ENCODE data around the gene FLAD1.

Gene FLAD1

DNA sequence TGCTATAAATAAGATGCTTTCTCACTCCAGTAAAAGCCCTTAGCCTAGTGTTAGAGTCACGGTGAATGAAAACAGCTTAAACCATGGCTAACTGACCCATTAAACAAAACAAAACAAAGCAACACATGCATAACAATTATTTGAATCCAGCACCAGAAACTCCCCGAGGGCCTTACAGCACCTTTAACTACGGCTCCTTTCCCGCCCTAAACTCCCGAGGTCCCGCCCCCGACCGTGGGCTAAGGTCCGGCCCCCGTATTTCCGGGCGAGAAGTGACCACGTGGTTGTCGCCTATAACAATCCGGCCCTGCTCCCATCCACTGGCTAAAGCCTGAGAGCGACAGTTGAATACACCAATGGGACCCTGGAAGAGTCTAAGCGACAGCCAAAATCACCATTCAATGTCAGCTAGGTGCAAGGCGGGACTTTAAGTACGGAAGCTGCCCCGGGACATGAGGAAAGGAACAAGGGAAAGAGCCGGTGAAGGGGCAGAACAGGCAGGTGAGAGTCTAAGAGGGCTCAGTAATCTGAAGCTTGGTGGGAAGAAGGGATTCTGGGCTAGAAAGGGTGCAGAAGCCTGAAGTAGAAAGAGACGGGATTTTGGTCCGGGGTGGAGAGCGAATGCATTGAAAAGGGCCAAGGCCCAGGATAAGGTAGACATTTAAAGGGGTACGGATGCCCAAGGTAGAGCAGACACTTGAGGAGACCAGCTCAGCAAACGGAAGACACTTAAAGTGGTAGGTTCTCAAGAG lies at the start of gene FLAD1:
FLAD1 (plus strand) TSS at position 448 of the 752 bp plus-strand sequence. CDS start 351 bp downstream, outside the sequence.
- DNase-seq (ENCODE audit: low read depth in 2 of 2): peak; percentile 95 to 97

DNA sequence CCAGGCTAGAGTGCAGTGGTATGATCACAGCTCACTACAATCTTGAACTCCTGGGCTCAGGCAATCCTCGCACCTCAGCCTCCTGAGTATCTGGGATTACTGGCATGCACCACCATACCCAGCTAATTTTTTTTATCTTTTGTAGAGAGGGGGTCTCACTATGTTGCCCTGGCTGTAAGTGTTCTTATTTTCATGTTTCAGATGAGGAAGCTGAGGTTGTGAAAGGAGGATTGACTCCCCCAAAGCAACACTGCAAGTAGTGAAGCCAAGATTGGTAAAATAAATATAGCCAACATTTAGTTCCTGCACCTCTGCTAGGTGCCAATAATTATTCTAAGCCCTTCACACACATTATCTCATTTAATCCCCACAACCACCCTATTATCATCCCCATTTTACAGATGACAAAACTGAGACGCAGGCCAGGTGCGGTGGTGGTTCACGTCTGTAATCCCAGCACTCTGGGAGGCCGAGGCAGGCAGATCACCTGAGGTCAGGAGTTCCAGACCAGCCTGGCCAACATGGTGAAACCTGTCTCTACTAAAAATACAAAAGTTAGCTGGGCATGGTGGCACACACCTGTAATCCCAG lies 48.7 kb upstream of the FLAD1 start:
- no peak for DNase-seq (ENCODE audit: low read depth in 2 of 2)

DNA sequence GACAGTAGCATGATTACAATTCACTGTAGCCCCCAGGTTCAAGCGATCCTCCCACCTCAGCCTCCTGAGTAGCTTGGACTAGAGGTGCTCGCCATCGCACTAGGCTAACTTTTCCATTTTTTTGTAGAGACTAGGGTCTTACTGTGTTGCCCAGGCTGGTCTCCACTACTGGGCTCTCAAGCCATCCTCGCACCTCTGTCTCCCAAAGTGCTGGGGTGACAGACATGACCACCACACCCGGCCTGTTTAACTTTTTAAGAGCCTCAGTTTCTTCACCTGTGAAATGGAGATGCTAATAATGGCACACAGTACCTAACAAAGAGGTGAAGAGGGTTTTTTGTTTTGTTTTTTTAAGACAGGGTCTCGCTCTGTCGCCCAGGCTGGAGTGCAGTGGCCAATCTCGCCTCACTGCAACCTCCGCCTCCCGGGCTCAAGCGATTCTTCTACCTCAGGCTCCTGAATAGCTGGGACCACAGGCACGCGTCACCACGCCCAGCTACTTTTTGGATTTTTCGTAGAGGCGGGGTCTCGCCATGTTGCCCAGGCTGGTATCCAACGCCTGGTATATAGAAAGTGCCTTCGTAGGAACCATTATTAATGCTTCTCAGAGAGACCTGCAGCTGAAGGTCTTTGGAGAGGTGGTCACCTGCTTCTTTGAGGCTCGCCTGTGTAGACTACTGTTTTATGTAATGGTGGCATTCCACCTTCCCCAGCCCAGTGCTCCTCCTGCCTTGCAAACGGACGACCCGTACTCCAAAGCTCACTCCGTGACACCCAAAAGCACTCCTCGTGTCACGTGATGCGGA lies 47.2 kb upstream of the FLAD1 start:
- no peak for DNase-seq (ENCODE audit: low read depth in 2 of 2)

DNA sequence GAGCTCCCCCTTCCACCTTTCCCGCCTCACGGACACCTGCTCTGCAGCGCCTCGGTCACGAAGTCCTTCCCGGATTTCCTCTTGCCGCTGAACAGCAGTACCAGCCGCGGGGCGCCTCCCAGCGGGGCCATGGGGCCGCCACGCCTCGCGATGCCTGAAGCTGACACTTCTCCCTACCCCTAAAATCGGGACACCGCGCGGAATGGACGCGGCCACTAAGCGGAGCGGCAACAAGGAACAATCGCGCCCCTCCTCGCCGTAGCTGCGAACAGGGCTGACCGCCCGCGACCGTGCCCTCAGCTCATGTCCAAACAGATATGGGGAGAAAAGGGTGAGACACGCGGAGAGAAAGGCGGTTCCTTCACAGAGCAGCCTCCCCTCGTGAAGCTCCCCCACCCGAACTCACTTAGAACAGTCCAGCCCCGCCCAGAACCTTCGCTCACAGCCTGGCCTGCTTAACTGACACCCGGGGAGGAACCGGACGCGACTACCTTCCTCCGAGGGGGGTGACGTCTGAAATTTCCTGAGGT lies 46.5 kb upstream of the FLAD1 start, which contains the start of gene PMVK:
PMVK (minus strand) TSS at position 165 of the 530 bp plus-strand sequence; CDS start at position 131, 34 bp downstream.
- peak; percentile 90 to 93 for DNase-seq (ENCODE audit: low read depth in 2 of 2)

DNA sequence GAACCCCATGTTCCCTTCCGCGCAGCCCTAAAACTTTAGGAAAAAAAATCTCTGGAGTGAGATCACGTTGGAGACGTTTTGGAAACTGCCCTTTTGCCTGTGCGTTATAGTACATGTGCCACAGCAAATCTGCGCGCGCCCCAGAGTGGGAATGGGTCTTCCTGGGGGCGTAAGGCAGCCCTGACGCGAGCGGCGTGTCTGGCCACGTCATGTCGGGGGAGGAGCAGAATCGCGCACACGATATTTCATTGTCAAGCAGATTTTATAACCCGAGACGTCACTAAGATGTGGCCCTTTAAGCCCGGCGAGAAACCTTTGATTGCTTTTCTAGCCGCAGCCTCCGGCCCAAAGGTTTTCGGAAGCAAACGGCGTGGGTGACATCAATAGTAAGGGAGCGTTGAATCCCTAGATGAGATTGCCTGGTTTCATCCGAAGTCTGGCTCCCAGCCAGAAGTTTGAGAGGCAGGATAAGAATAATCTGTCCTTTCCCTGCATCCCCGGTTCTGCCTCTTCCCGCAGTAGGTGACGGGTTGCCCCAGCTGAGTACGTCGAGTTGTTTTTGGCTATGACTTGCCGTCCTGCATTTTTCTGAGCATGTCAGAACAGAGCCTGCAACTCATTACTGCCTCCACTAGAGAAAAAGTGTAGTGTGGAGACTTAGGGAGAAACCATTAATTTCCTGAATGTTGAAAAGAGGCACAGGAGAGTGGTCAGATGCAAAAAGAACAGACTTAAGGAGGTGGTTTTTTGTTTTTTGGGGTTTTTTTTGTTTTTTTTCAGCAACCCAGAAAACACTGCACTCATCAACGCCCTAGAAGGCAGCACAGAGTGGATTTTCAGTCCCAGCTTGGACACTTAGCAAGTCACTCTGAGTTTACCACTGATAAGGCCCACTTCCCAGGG lies 45.8 kb upstream of the FLAD1 start:
- DNase-seq (ENCODE audit: low read depth in 2 of 2): peak; percentile 86

DNA sequence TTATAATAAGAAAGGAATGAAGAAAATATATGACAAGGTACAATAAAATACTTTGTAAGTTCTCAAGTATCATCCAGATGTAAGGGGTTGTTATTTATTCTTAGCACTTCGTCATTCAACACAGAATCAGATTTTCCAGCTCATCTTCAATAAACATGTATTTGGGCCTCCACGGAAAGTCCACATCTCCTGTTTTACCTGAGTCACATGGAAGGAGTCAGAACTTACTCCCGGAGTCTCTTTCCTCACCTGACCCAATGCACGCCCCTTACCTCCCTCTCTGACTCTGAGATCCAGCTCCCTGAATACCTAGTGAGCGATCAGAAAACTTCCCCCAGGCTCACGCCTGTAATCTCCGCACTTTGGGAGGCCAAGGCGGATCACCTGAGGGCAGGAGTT lies 45.2 kb upstream of the FLAD1 start:
- DNase-seq (ENCODE audit: low read depth in 2 of 2): no peak

DNA sequence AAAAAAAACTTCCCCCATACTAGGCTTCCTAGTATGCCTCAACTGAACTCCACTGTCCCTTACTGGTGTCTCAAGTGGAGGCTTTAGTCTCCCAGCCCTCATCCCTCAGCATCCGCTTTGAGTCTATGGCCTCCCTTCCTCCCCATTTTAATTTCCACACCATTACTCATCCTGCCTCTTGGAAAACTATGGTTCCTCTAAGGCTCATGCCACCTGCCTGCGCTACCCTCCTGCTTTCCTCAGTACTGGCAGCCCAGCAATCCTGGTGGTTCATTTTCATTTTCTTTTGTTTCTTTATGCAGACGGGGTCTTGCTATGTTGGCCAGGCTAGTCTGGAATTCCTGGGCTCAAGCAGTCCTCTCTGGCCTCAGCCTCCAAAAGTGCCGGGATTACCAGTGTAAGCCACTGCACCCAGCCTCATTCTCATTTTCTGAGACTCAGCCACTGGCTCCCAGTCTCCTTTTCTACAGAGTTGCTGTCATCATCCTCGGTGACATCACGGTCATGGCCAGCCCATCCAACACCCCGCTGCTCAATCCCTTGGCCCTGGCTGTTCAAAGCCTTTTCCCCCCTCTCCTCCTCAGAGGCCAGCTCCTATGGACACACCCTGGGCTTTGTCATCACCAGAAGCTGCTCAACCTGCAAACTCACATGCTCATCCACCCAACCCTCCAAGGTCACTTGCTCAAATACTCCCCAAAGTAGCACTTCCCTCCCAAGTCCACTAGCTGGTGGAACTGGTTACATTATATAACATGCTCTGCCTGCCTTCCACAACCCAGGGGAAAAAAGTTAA lies 44.3 kb upstream of the FLAD1 start:
- no peak for DNase-seq (ENCODE audit: low read depth in 2 of 2)

DNA sequence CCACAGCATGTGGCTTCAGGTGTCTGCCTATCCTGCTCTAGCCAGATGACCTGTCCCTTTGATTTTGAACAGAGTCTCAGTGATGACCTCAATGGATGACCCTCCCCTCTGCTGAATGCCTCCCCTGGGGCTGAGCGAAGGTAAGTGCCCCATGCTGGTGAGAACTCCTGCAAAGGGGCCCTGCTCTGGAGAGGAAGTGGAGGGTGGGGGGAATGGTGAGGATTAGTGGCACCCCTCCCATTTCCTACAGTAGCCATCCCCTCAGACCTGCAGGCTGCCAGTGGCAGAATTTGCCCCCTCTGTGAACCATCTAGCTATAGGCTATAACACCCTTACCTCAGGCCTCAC lies 43.0 kb upstream of the FLAD1 start:
- no peak for DNase-seq (ENCODE audit: low read depth in 2 of 2)

DNA sequence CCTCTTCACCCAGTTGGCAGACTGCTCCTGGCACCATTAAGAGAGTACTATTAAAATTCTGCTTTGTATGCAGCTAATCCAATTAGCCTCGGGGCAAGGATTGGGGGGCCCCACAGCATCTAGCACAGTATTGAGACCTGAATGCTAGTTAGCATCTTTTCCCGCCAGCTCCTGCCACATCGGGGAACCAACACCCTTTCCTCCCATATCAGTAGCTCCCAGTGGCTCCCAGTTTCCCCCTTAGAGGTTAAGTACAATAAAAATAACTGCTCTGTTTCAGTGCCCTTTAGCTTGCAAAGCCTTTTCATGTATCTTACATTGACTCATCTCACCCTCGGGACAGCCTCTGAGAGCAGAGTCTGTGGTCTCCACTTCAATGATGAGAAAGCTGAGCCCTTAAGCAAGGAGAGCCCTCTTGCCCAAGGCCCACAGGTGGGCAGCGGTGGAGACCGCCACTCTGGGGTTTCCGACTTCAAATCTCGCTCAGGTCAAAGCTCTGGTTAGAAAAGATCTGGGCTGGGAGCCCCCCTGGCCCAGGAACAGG lies 42.4 kb upstream of the FLAD1 start:
- no peak for DNase-seq (ENCODE audit: low read depth in 2 of 2)

DNA sequence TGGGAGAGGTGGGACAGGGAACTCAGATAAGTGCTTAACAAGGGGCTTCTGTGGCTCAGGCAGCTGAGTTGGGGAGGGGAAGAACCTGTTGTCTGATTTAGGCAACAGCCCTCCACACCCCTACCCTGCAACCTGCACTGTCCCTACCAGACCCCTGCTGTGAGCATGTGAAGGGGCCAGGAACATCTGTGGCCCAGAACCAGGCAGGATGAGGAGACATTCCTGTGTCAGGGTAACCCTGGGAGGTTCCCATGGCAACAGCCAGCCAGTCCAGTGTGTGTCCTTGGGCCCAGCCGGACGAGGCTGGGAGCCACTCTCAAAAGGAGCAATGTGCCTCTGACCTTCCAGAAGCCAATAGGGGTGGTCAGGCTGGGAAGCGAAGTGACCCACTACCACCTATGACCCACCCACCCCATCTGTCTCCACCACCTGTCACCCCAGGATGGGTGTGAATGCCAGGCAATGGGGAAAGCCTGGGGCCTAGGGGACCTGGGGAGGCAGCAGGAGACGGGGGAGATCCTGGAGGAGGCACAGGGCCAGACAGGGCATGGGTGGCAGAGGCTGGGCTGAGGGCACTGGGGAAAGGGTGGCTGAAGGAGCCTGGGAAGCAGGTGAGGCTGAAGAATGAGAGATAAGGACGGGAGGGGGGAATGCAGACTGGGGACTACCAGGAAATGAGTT lies 41.7 kb upstream of the FLAD1 start:
- no peak for DNase-seq (ENCODE audit: low read depth in 2 of 2)

DNA sequence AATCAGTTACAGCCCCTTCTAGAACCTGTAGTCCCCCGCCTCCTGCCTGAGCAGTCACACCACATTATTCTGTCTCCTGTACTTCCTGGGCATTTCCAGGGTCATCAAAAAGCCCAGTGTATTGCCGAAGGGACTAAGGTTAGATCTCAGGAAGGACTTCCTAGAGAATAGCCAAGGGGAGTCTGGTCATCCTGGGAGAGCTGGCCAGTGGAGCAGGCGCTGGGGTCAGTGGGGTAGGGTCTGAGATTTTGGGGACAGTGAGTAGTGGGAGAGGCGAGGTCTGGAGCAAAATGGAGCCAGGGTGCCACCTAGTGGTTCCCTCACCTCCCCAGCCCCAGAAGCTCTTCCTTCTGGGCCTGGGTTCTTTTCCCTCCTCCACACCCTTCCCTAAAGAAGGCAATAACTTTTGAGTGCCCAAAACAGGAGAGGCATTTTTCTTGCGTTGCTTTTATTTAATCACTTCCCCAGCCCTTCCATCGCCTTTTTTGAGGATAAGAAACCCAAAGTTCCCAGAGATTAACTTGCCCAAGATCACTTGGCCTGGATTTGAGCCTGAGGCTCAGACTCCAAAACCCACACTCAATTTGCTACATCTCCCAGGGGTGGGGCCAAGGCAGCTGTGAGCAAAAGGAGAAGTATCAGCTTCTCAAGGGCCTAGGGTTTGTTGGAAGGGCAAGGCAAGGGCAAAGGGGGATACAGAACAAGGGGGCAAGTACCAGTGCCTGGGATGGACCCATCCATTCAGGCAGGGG lies 39.3 kb upstream of the FLAD1 start:
- DNase-seq (ENCODE audit: low read depth in 2 of 2): no peak

DNA sequence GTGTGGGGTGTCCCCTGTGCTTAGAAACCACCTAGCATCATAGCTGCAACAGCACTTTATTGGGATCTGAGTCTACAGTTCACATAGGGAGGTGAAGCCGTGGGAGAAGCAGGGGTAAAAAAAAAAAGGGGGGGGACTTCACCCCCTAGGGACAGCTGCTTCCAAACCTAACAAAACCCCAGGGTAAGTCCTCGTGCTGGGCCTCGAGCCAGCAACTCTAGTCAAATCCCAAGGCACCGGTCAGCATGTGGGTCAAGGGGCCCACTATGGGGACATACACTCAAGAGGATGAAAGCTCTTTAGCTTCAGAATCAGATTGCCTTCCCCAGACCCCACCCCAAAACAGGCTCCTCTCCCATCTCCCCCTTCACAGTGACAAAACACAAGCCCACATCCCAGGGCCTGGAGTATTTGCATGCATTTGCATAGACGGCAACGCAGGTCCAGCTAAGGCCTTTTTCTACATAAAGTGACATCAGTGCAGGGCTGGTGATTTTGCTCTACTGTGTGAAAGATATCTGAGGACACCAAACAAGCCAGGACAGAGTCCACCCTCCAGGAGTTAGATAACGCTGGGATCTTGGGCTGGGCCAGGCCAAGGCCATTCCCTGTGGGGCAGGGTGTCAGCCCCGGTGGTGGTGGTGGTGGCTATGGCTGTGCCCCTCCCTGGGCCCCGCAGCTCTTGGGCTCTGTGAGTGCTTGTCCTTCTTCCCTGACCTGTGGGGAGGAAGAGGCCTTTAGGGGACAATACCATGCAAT lies 38.6 kb upstream of the FLAD1 start:
- DNase-seq (ENCODE audit: low read depth in 2 of 2): no peak

DNA sequence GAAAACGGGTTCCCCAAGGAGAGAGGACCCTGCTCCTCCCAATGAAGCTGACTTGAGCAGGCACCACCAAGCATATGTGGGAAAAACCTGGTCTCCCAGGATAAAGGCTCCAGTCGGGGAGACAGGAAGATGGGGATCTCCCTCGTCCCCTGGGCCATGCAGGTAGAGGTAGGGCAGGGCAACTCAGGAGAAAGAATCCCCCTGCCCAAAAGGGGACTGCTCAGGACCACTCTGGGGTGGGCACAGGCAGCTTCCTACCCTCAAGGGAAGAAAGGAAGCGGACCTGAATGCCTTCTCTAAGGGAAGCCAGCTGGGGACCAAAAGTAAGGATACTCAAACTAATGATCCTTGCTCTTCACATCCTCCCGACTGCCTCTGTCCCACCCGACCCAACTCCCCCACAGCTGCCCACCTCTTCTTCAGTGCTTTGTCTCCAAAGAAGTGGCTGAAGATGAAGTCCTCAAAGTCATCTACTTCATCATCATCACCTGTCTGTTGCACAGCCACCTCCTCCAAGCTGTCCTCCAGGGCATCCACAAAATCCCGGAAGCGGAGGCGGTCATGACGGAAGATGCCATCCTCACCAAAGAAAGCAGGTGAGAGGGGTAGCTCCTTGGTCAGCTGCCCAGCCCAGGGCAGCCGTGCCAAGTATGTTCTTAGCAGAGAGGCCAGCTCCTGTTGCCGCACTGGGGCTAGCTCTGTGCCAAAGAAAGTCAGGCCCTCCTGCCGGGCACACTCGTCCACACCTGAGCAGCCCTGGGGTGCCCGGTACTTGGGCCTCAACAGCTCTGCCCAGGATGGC lies 37.8 kb upstream of the FLAD1 start:
- DNase-seq (ENCODE audit: low read depth in 2 of 2): no peak

DNA sequence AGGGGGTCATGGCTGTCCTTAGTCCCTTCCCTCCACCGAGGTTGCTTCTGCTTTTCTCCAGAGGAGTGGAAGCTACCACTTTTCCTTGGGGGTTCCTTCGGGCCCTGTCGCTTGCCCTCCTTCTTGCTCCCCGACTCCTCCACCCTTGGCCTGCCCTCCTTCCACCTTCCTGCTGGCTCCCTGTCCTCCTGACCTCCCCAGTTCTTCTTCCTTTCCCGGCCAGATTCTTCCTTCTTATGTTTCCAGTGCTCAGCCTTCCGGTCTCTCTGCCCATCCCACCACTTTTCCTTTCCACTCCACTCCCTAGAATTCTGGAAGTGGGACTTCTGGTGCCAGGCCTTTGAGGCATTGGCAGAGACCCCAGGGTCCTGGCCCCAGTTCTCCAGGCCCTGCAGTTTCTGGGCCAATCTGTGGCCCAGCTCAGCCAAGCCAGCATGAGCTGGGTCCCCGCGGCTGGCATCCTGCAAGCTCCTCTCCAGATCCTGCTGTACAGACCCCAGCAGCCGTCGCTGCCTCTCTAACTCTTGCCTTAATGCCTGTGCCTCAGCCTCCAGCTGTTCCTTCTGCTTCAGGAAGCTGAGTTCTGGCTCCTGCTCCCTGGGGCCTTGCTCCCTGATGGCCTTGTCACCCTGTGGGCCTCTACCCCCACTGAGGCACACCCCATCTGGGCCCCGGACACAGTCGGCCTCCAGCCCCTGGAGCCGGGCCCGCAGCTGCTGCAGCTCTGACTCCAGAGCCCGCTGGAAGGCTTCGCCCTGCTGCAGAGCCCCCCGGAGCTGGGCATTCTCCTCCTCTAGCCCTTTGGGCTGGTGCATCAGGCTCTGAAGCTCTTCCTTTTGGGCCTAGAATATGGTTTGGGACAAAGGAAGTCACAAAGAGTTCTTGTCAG lies 36.9 kb upstream of the FLAD1 start:
- DNase-seq (ENCODE audit: low read depth in 2 of 2): no peak

DNA sequence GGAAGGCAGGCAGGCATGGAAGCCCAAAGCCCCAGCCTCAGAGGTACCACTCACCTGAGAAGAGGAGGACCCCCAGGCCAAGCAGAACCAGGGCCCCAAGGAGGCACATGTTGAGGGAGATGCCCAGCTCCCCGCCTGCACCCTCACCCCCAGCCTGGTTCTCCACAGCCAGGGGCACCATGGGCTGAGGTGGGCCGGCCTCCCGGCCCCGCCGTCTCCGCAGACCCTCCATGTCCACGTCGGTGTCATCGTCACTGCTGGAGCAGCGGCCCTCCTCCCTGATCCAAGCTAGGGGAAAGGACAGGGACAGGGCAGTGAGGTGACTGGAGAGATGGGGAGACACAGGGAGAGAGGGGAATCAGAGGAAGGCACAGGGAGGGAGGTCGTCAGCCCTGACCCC lies 35.1 kb upstream of the FLAD1 start:
- DNase-seq (ENCODE audit: low read depth in 2 of 2): no peak

DNA sequence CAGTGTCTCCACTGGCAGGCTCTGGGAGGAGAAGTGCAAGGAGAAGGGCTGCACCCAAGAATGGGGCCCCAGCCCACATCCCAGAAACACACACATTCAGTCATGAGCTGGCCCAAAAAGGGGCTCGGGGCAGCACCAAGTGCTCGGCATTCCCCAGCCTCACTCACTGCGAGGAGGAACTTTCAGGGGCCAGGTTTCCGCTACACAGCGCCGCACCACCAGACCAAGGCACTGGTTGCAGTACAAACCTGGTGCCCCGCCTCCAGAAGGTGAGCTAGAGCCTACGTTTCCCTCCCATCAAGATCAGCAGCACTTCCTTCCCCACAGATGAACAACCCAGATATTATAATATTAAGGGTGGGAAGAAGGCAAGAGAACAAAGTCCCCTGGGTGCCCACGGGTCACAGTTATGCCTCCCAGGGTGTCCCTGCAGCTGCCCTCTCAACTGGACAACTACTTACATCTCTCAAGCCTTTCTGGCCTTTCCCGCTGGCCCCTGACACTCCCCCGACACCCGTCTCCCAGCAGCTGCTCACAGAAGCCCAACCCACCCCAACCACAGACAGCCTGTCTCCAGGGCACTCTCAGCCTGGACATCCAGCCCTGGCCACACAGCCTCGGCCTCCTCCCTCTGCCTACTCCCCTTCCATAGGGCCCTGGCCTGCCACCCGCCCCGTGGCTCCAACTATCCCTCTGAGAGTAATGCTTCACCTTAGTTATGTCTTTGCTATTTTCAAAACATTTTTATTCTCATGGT lies 31.1 kb upstream of the FLAD1 start:
- DNase-seq (ENCODE audit: low read depth in 2 of 2): peak in 1 of 2 donors; percentile 42
